HG03457 (cell line): ENCODE results near the gene POU3F3.

ENCODE experiments used
- ATAC-seq: cut with Tn5 transposase; IDR thresholded peaks from one replicate; pipeline ENCODE4 v1.9.1; 2021; ENCODE audit warnings: moderate number of reproducible peaks; ENCODE audit not compliant: unreplicated experiment

The POU3F3 gene

DNA sequence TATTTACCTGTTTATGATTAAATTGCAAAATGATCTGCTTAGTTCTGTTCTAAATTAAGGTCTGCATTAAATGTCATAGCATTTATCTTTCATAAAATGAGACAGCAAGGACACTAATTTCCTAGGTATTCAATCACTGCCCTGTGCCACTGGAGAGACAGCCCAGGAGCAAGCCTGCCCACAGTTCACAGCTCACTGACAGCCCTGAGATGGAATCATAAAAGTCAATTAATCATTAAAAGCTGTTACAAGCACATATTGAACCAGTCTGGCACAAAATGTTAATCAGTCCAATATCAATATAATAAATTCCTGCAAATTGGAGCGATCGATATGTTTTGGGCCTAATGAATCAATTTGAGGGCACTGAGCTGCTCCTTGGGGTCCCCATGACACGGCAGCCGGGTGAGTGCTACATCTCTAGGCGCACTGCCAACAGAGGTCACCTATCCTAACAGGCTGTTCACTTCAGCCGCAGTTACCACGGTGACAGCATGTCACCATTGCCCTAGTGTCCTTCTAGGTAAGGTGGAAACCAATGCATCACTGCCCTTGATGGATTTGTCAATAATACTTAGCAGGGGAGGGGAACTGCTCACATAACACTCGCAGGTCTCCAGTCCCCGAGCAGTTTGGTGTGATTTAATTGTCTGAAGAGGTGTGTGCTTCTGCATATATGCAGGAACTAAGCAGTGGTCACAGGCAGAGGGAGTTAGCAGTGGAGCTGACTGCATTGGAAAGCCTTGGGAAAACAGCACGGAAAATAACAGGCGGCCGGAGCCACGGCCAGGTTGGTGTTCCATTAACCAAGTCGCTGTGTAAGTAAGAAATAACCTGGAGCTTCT lies 47.3 kb downstream of the POU3F3 start:
- ATAC-seq, result no peak

DNA sequence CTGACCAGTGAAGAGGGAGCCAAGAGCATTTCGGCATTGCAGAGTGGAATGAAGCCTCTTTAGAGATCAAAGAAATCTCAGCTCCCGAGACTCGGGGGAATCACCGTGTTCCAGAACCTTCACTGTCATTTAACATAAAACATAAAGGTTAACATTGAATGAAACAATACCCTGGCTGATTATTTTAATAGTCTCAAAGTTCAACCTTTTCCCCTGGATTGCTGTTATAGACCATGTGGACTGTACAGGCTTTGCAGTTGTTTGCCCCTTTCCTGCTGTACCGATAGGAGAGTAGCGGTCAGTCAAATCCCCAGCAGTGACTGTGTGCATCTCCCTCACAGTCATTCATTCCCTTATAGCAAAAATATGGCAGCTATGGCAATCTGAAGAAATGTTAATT lies 48.4 kb downstream of the POU3F3 start:
- ATAC-seq, result no peak
